Measurements from ENCODE around the gene CD1D.

CD1D gene

GRCh38 chr1:158180741-158181576 is at the start of gene CD1D:
TSS of gene CD1D (plus strand) at chr1:158180895. CDS start at chr1:158181102, 207 bp downstream.
- H3K9ac ChIP-seq (ENCODE audit: low read length) = no peak within 1 kb of the TSS
- no peaks in the 10 kb centered on the region for H3K36me3 ChIP-seq (ENCODE audit: control insufficient read depth, insufficient read depth, low read length)
- no peaks in the 10 kb centered on the region for H3K4me1 ChIP-seq (ENCODE audit: control insufficient read depth, insufficient read depth, low read length)

DNA sequence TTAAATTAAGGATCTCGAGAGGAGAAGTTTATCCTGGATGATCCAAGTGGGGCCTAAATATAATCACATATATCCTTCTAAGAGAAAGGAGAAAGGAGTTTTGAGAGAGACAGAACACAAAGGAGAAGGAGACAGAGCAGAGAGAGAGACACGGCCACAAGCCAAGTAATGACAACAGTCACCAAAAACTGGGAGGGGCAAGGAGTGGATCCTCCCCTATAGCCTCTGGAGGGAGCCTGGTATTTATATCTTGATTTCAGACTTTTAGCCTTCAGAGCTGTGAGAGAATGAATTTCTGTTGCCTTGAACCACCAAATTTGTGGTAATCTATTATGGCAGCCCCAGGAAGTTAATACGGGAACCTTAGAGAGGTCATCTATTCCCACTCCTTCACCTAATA is 49.5 kb upstream of the CD1D start:
- Histone ChIP-seq H3K27me3 (ENCODE audit: control insufficient read depth, insufficient read depth, low read length) (no peaks in the 10 kb centered on the region), H3K4me1 (ENCODE audit: control insufficient read depth, insufficient read depth, low read length) (no peaks in the 10 kb centered on the region), H3K36me3 (ENCODE audit: control insufficient read depth, insufficient read depth, low read length) (no peaks in the 10 kb centered on the region), H3K27ac (ENCODE audit: low read depth, low read length) (no peak overlapping the region), H3K4me3 (ENCODE audit: low read length) (no peak overlapping the region), H3K9ac (ENCODE audit: low read length) (no peak overlapping the region)

More at GRCh38 chr1:158180741-158181576, at the start of gene CD1D:
- Histone ChIP-seq H3K4me3 (ENCODE audit: low read length) (peak within 1 kb of the TSS; percentile 80), H3K27me3 (ENCODE audit: control insufficient read depth, insufficient read depth, low read length) (peaks cover 2% of the 10 kb centered on the region), H3K27ac (ENCODE audit: low read depth, low read length) (no peak within 1 kb of the TSS)

DNA sequence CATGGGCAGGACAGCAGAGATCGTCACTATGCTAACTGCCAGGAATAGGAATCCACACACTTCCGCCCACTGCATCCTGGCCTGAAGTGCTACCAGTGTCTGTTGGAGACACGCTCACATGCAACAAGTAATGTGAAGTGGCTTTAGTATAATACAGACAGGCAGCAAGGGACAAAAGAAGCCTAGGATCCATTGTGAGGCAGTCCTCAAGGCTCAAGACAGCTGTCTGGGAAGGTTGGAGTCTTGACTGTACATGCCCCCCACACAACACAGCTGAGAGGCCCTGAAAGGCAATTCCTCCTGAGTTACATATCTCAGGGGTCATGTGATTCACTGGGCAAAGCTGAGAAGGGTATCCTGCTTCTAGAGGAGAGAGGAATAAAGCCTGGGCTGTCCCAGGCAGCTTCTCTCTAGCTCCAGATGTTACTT is 39.9 kb upstream of the CD1D start:
- Histone ChIP-seq H3K27ac (ENCODE audit: low read depth, low read length) (no peak overlapping the region), H3K4me3 (ENCODE audit: low read length) (no peak overlapping the region), H3K27me3 (ENCODE audit: control insufficient read depth, insufficient read depth, low read length) (no peaks in the 10 kb centered on the region), H3K36me3 (ENCODE audit: control insufficient read depth, insufficient read depth, low read length) (no peaks in the 10 kb centered on the region), H3K4me1 (ENCODE audit: control insufficient read depth, insufficient read depth, low read length) (no peaks in the 10 kb centered on the region), H3K9ac (ENCODE audit: low read length) (no peak overlapping the region)

- peak overlapping the region; percentile 4 for H3K27ac ChIP-seq (ENCODE audit: low read depth, low read length)
- no peak overlapping the region for H3K9ac ChIP-seq (ENCODE audit: low read length)
- no peaks in the 10 kb centered on the region for H3K36me3 ChIP-seq (ENCODE audit: control insufficient read depth, insufficient read depth, low read length)
- H3K4me1 ChIP-seq (ENCODE audit: control insufficient read depth, insufficient read depth, low read length) = peaks cover 4% of the 10 kb centered on the region
- H3K27me3 ChIP-seq (ENCODE audit: control insufficient read depth, insufficient read depth, low read length) = no peaks in the 10 kb centered on the region
- no peak overlapping the region for H3K4me3 ChIP-seq (ENCODE audit: low read length)
Measured at GRCh38 chr1:158145173-158145719, 35.4 kb upstream of the CD1D start.

DNA sequence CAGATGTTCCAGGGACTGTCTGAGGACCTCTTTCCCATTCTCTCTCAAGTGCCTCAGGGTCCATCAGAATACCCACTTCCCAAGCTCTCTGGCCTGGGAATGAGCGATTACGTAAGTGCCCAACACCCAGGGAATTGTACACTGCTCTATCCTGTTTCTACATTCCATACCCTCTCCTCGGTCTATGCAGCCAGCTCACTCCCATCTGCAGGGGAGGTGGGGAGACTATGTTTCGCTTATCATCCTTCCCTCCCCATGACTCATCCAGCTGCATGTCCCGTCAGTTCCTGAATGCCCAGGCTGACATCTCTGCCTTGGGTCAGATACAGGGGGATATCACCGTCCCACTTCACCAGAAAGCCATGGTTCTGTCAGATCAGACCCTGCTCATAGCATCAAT is 34.5 kb upstream of the CD1D start:
- H3K9ac ChIP-seq (ENCODE audit: low read length) = no peak overlapping the region
- no peak overlapping the region for H3K4me3 ChIP-seq (ENCODE audit: low read length)
- no peaks in the 10 kb centered on the region for H3K27me3 ChIP-seq (ENCODE audit: control insufficient read depth, insufficient read depth, low read length)
- H3K27ac ChIP-seq (ENCODE audit: low read depth, low read length) = no peak overlapping the region
- no peaks in the 10 kb centered on the region for H3K36me3 ChIP-seq (ENCODE audit: control insufficient read depth, insufficient read depth, low read length)
- H3K4me1 ChIP-seq (ENCODE audit: control insufficient read depth, insufficient read depth, low read length) = peaks cover 4% of the 10 kb centered on the region

DNA sequence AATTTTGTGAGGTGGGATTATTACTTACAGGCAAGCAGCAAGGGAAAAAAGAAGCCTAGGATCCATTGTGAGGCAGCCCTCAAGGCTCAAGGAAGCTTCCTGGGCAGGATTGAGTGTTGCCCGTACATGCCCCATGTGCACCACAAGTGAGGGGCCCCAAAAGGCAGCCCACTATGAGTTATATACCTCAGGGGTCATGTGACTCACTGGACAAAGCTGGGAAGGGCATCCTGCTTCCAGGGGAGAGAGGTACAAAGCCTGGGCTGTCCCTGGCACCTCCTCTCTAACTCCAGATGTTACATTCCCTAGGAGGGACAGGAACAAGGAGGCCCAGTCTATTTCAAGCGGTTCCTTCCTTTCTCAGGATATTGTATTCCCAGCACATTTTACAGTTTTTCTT is 34.0 kb upstream of the CD1D start:
- Histone ChIP-seq H3K4me1 (ENCODE audit: control insufficient read depth, insufficient read depth, low read length) (peaks cover 4% of the 10 kb centered on the region), H3K27me3 (ENCODE audit: control insufficient read depth, insufficient read depth, low read length) (no peaks in the 10 kb centered on the region), H3K27ac (ENCODE audit: low read depth, low read length) (no peak overlapping the region), H3K4me3 (ENCODE audit: low read length) (no peak overlapping the region), H3K36me3 (ENCODE audit: control insufficient read depth, insufficient read depth, low read length) (no peaks in the 10 kb centered on the region), H3K9ac (ENCODE audit: low read length) (no peak overlapping the region)

DNA sequence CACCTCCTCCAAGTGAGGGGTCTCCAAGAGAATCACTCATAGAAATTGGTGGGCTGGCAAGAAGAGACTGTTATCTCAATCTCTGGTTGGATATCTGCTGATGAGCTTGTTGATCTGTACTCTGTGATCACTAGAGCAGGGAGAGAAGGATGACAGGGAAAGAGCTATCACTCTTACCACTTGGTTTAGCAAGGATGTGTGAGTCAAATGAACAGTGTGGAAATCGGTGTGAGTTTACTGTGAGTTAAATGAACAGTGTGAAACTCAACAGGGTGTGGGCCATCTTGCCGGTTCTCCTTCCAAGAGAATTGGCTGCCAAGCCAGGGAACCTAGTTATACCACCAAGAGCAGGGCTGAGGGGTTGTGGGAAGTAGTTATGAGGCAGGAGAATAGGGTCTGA is 33.3 kb upstream of the CD1D start:
- no peak overlapping the region for H3K4me3 ChIP-seq (ENCODE audit: low read length)
- H3K27ac ChIP-seq (ENCODE audit: low read depth, low read length) = no peak overlapping the region
- H3K36me3 ChIP-seq (ENCODE audit: control insufficient read depth, insufficient read depth, low read length) = no peaks in the 10 kb centered on the region
- H3K4me1 ChIP-seq (ENCODE audit: control insufficient read depth, insufficient read depth, low read length) = peaks cover 4% of the 10 kb centered on the region
- H3K27me3 ChIP-seq (ENCODE audit: control insufficient read depth, insufficient read depth, low read length) = no peaks in the 10 kb centered on the region
- no peak overlapping the region for H3K9ac ChIP-seq (ENCODE audit: low read length)

DNA sequence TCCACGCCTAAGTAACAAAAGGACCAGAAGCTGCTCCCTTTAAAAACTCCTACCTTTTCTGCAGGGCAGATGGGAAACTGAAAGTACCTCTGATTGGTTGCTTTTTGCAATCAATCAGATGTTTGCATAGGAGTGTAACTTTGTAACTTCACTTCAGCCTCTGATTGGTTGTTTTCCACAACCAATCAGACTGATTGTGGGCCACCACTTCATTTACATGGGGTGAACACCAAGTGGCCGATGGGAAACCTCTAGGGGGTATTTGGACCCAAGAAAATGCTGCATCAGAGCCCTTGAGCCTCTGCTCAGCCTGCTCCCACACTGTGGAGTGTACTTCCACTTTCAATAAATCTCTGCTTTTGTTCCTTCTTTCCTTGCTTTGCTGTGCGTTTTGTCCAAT is 32.8 kb upstream of the CD1D start:
- Histone ChIP-seq H3K27ac (ENCODE audit: low read depth, low read length) (no peak overlapping the region), H3K9ac (ENCODE audit: low read length) (no peak overlapping the region), H3K36me3 (ENCODE audit: control insufficient read depth, insufficient read depth, low read length) (no peaks in the 10 kb centered on the region), H3K4me1 (ENCODE audit: control insufficient read depth, insufficient read depth, low read length) (peaks cover 4% of the 10 kb centered on the region), H3K27me3 (ENCODE audit: control insufficient read depth, insufficient read depth, low read length) (no peaks in the 10 kb centered on the region), H3K4me3 (ENCODE audit: low read length) (no peak overlapping the region)

DNA sequence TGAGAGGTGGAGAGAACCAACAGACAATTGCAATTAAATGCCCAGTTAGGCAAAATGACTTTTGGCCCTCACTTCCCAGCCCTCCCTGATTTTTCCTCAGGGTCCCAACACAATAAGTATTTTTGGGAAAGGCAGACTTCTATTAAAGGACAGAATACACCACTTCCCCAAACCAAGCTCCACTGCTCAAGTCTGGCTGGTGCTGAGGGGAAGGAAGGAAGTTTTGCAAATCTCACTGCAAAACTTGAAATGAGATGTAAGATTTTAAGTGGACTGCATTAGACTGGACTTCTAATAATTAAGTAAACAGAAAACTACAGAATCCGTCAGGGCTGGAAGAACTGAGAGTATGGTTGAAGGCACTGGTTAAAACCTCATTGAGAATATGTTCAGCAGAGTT is 32.2 kb upstream of the CD1D start:
- H3K27ac ChIP-seq (ENCODE audit: low read depth, low read length) = no peak overlapping the region
- H3K27me3 ChIP-seq (ENCODE audit: control insufficient read depth, insufficient read depth, low read length) = no peaks in the 10 kb centered on the region
- H3K4me3 ChIP-seq (ENCODE audit: low read length) = no peak overlapping the region
- H3K36me3 ChIP-seq (ENCODE audit: control insufficient read depth, insufficient read depth, low read length) = no peaks in the 10 kb centered on the region
- peaks cover 4% of the 10 kb centered on the region for H3K4me1 ChIP-seq (ENCODE audit: control insufficient read depth, insufficient read depth, low read length)
- no peak overlapping the region for H3K9ac ChIP-seq (ENCODE audit: low read length)

GRCh38 chr1:158149175-158149574 is 31.5 kb upstream of the CD1D start:
- Histone ChIP-seq H3K27me3 (ENCODE audit: control insufficient read depth, insufficient read depth, low read length) (no peaks in the 10 kb centered on the region), H3K4me1 (ENCODE audit: control insufficient read depth, insufficient read depth, low read length) (peaks cover 4% of the 10 kb centered on the region), H3K36me3 (ENCODE audit: control insufficient read depth, insufficient read depth, low read length) (no peaks in the 10 kb centered on the region), H3K9ac (ENCODE audit: low read length) (no peak overlapping the region), H3K4me3 (ENCODE audit: low read length) (peak overlapping the region; percentile 17), H3K27ac (ENCODE audit: low read depth, low read length) (peak overlapping the region; percentile 45)

- Histone ChIP-seq H3K27ac (ENCODE audit: low read depth, low read length) (peak overlapping the region; percentile 45), H3K4me1 (ENCODE audit: control insufficient read depth, insufficient read depth, low read length) (peaks cover 4% of the 10 kb centered on the region), H3K9ac (ENCODE audit: low read length) (no peak overlapping the region), H3K27me3 (ENCODE audit: control insufficient read depth, insufficient read depth, low read length) (no peaks in the 10 kb centered on the region), H3K4me3 (ENCODE audit: low read length) (peak overlapping the region; percentile 17), H3K36me3 (ENCODE audit: control insufficient read depth, insufficient read depth, low read length) (no peaks in the 10 kb centered on the region)
Measured at GRCh38 chr1:158149577-158150269, 31.0 kb upstream of the CD1D start.

DNA sequence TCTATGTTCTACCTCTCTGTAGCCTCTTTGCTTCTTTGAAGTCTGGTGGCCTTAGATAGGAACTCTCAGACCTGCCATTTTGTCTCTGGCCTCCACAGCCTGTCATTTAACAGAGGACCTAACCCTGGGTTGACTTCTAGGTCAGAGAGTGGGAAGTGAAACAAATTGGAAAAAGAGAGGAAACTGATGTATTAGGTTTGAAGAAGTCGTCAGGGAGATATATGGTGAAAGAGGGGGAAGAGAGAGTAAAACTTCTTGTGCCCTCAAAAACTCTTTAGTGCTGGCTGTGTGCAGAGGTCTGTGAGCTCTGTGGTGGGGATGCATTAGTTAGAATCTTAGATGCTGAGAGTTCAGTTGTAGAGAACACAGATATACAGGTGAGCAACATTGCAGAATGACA is 30.2 kb upstream of the CD1D start:
- Histone ChIP-seq H3K27ac (ENCODE audit: low read depth, low read length) (no peak overlapping the region), H3K36me3 (ENCODE audit: control insufficient read depth, insufficient read depth, low read length) (no peaks in the 10 kb centered on the region), H3K27me3 (ENCODE audit: control insufficient read depth, insufficient read depth, low read length) (no peaks in the 10 kb centered on the region), H3K9ac (ENCODE audit: low read length) (no peak overlapping the region), H3K4me1 (ENCODE audit: control insufficient read depth, insufficient read depth, low read length) (peaks cover 4% of the 10 kb centered on the region), H3K4me3 (ENCODE audit: low read length) (peak overlapping the region; percentile 17)

Data from rectal smooth muscle tissue (tissue), 1 donor.